GM20000 (cell line): ENCODE measurements around the gene UGT2B7.

Source experiments
- DNase-seq: peaks from one replicate; pipeline ENCODE4 v3.0.0; 2012; ENCODE audit warnings: low spot score
- TF ChIP-seq, protein P1 (sequence below): IDR thresholded peaks from 2 replicates; pipeline ENCODE4 v1.5.1; 2012; ENCODE audit warnings: mild to moderate bottlenecking, control low read depth; ENCODE audit errors: extremely low read depth, missing control alignments

Gene UGT2B7

DNA sequence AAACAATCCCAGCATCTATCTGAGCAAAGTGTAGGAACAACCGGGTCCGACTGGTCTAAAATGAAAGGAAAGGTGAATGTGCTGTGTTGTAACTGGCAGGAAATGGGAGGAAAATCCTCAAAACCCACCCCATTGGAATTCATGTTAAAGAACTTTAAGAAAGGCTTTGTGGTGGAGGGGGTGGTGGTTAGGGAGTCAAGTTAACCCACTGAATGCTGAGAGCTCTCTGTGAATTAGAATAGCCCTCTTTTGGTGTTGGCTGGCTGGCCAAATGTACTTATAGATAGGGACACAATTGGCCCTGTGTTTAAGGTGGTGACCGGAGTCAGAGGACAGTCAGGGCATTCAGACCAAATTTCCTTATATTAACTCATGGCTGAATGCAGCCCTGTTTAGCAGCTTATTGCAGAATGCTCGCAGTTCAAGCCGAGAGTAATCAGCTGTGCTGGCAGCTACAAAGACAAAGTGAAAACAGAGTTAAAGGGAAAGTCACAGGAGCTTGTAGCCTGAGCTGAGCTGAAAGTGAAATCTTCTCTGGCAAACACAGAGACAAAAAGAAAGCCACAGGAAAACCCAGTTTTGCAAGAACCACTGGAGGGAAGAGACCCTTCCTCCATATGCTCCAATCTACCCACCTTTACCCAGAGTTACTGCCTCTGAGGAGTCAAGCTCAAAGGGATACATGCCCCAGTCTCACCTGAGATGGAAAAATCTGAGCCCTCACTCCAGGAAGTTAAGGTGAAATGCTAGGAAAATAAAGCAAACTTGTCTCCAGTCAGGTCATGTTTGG is 38.5 kb upstream of the UGT2B7 start:
- DNase-seq = peak; percentile 15
- TF ChIP-seq, protein P1, sequence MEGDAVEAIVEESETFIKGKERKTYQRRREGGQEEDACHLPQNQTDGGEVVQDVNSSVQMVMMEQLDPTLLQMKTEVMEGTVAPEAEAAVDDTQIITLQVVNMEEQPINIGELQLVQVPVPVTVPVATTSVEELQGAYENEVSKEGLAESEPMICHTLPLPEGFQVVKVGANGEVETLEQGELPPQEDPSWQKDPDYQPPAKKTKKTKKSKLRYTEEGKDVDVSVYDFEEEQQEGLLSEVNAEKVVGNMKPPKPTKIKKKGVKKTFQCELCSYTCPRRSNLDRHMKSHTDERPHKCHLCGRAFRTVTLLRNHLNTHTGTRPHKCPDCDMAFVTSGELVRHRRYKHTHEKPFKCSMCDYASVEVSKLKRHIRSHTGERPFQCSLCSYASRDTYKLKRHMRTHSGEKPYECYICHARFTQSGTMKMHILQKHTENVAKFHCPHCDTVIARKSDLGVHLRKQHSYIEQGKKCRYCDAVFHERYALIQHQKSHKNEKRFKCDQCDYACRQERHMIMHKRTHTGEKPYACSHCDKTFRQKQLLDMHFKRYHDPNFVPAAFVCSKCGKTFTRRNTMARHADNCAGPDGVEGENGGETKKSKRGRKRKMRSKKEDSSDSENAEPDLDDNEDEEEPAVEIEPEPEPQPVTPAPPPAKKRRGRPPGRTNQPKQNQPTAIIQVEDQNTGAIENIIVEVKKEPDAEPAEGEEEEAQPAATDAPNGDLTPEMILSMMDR = no peak

DNA sequence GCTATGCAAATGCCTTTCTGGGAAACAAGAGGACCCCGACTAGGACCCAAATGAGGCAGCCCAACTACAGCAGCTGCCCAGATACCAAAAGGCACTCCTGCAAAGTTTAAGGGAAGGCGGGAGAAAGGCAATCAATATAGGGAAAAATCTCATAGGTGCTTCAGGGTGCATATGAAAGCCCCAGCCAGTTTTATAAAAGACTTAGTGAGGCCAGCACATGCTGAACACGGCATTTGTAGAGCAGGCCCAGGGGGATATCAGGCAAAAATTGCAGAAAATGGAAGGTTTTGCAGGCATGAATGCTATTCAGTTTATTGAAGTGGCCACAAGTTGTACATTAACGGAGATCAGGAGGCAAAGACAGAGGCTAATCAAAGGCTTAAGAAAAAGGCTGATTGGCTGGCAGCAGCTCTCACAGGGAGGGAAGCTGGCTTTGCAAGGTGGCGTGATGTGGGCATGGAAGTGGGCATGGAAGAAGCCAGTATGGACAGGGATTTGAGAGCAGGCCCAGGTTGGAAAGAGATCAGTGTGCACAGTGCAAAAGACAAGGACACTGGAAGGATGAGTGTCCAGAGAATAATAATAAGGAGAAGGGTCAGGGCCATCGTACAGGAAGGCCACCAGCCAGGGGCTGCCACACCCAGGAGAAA is 37.7 kb upstream of the UGT2B7 start:
- DNase-seq = no peak
- TF ChIP-seq, protein P1 = no peak

DNA sequence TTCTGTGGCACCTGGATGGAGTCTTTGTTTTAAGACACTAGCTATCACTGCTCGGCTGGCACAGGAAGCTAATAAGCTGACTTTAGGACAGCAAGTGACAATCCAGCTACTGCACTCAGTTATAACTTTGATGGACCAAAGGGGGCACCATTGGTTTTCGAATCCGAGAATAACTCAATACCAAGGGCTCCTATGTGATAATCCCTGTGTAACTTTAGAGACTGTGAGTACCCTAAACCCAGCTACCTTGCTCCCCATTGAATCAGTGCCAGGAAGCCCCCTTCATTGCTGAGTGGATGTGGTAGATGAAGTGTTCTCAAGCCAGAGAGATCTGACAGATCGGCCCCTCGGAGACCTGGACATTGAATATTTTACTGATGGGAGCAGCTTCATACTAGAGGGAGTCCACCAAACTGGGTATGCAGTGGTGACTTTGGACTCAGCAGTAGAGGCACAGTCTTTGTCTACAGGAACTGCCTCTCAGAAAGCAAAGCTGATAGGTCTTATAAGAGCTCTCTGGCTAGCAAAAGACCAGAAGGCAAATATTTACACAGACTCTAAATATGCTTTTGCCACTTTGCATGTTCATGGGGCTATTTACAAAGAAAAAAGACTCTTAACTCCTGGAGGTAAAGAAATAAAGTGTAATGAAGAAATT is 35.5 kb upstream of the UGT2B7 start:
- TF ChIP-seq, protein P1 = no peak
- no peak for DNase-seq

DNA sequence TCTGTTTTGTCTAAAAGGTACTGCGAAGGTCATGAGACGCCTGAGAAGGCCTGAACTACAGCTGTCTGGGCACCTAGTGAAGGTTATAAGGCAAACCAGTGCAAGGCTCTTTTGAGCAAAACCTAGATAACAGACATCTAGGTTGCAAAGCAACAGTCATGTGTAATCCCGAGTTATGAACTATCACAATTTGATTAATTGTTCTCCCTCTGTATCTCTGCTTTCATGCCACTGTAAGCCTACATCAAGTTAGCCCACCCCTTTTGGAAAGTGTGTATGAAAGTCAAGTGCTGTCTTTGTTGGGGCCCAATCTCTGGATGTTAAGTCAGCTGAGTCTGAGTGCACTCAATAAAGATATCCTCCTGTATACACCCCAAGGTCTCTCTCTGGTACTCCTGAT is 31.9 kb upstream of the UGT2B7 start:
- TF ChIP-seq, protein P1 = no peak
- no peak for DNase-seq

DNA sequence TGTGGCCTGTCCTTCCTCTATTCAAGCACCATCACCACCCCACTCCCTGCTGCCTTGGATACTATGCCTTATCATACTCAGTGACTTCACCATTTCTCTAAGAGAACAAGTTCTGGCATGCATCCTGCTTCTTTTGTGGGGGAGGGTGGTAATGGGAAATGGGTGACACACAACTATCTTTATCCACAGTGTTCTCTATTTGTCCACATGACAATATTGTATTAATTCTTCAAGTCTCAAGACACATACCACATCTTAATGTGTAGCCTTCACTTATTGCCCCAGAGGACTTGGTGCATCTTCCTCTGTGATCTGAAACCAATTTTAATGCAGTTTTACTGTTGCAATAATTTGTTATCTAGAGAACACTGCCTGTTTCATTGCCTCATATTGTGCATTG is 29.3 kb upstream of the UGT2B7 start:
- TF ChIP-seq, protein P1 = no peak
- no peak for DNase-seq

DNA sequence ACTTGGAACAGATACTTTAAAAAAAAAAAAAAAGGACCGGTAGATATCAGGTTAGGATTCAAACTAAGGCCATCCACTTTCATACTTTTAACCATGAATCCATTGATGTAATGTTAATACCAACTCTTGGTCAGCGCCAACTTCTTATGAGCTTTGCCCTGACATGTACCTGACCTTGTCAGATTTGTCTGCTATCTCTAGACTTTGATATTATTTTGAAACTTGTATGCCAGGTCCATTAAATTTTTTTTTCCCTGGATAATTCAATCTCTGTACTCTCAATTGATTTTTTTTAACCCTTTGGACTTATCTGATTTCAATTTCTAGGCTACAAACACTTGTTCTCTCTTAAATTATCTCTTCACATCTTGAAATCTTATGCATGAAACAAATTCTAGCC is 27.2 kb upstream of the UGT2B7 start:
- TF ChIP-seq, protein P1 = no peak
- DNase-seq = no peak

DNA sequence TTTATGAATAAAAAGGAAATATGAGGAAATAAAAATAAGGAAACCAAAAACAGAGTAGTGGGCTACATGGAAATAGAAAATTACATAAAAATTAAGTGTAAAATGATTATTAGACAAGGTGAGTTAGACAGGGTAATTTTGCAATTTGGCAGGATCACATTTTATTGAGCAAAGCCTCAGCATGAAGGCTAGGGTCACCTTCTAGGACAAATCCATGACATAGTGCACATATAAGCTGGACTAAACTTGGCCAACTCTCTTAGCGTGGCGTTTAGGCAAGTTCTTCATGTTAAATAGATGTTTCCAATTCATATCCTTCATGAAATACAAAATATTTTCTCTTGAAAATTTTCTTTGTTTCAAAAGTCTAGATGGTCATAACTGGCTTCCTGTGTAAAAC is 25.7 kb upstream of the UGT2B7 start:
- DNase-seq = no peak
- TF ChIP-seq, protein P1 = no peak
